K562 (cell line): ENCODE data around the gene AP2M1. TPM values are rescaled to one million over a fixed set of nuclear protein-coding genes. Genes with fewer than 3 reads are reported as not detected.

Experiments used
- NFXL1 ChIP-seq: fragments of 450-650 bp; formaldehyde crosslinking; IDR thresholded peaks from 2 replicates; pipeline ENCODE4 v1.4.0; 2021; ENCODE audit warnings: mild to moderate bottlenecking
- NR2C2 ChIP-seq, 2 experiments: fragments of 200-800 bp in 1 of 2; sonication (Bioruptor generic) in 1 of 2; sonication (generic) in 1 of 2; formaldehyde crosslinking in 1 of 2; IDR thresholded peaks; 2 replicates each; pipeline versions ENCODE4 v1.6.1 to v1.8.0; 2016 to 2022; ENCODE audit warnings: mild to moderate bottlenecking in 1 of 2, missing compliant biosample characterization in 1 of 2, missing genetic modification characterization in 1 of 2, missing genetic modification reagents in 1 of 2
- SIN3A ChIP-seq, 2 experiments: fragments of 150-350 bp in 1 of 2; IDR thresholded peaks; 2 replicates each; pipeline ENCODE4 v1.6.1; 2011 to 2016; ENCODE audit warnings: borderline replicate concordance in 2 of 2, low read depth in 2 of 2, low read length in 2 of 2, mild to moderate bottlenecking in 2 of 2, moderate library complexity in 2 of 2; ENCODE audit not compliant: control insufficient read depth in 1 of 2
- TSC22D4 ChIP-seq: fragments of 450-650 bp; IDR thresholded peaks from 2 replicates; pipeline ENCODE4 v1.6.1; 2016; ENCODE audit warnings: missing genetic modification characterization, missing biosample characterization, control low read depth
- polyA plus RNA-seq, 8 experiments: library from polyadenylated mRNA; depleted of rRNA in 4 of 8; stranded (reverse) in 5 of 8; unstranded in 3 of 8; fragments of >200 nt; fragmentation: Nextera tagmentation in 2 of 8; fragmentation: Illumina TruSeq in 1 of 8; extraction: Ambion mirVana in 2 of 8; extraction: Trizol in 1 of 8; gene quantifications; 2 replicates each; pipeline versions ENCODE4 v1.2.1 to v1.2.3, GENCODE V29; 2011 to 2014; ENCODE audit warnings: inconsistent platforms in 1 of 8, missing spikeins in 1 of 8
- total RNA-seq, 7 experiments: library from RNA; depleted of rRNA in 6 of 7; stranded (reverse); fragments of >200 nt in 6 of 7; fragmentation: Illumina TruSeq in 2 of 7; extraction: Trizol in 2 of 7; gene quantifications; 2 replicates each; pipeline versions ENCODE4 v1.2.1 to v1.2.3, GENCODE V29; 2011 to 2021; ENCODE audit warnings: low replicate concordance in 1 of 7
- TF ChIP-seq, protein P1 (sequence below): fragments of 450-650 bp; formaldehyde crosslinking; IDR thresholded peaks from 2 replicates; pipeline ENCODE4 v1.4.0; 2020; ENCODE audit warnings: mild to moderate bottlenecking, moderate library complexity
- TF ChIP-seq, protein P2 (sequence below): sonication (generic); formaldehyde crosslinking; IDR thresholded peaks from 2 replicates; pipeline ENCODE4 v1.9.0; 2022; ENCODE audit warnings: mild to moderate bottlenecking, missing genetic modification reagents
- TF ChIP-seq, protein P3 (sequence below), 2 experiments: fragments of 450-650 bp; formaldehyde crosslinking in 1 of 2; IDR thresholded peaks; 2 replicates each; pipeline versions ENCODE4 v1.4.0 to v1.6.1; 2014 to 2020; ENCODE audit warnings: mild to moderate bottlenecking in 2 of 2, borderline replicate concordance in 1 of 2, low read depth in 1 of 2

AP2M1 gene
- total and polyA plus RNA-seq, 9 of the 15 experiments (the other 6 are each of a cell fraction or from before 2014, with no cell fraction given) = 118 to 505 (median 296) TPM

DNA sequence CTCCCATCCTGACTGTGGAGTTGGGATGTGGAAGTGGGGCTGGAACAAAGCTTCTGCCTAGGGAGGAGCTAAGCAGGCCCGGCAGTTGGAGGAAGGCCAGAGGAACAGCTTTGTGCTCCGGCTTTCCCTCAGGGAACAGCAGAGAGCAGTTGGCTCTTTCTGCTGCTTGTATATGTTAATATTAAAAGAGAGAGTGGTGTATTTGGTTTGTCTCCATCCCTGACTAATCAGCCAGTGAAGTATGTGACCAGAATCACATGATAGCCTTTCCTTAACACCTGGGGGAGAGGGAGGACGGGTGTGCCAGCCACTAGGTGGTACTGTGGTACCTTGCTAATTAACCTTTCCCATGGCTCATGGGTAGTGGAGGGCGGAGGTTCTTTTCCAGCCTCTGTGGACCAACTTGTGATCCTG lies 29.5 kb upstream of the AP2M1 start (continued):
- TF ChIP-seq, protein P1, sequence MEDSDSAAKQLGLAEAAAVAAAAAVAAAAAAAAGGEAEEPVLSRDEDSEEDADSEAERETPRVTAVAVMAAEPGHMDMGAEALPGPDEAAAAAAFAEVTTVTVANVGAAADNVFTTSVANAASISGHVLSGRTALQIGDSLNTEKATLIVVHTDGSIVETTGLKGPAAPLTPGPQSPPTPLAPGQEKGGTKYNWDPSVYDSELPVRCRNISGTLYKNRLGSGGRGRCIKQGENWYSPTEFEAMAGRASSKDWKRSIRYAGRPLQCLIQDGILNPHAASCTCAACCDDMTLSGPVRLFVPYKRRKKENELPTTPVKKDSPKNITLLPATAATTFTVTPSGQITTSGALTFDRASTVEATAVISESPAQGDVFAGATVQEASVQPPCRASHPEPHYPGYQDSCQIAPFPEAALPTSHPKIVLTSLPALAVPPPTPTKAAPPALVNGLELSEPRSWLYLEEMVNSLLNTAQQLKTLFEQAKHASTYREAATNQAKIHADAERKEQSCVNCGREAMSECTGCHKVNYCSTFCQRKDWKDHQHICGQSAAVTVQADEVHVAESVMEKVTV = 0 out of 2 replicates have a peak, but pooled peaks have one; percentile 9
- TF ChIP-seq TSC22D4 (tag) (no peak), SIN3A (IDR thresholded peaks at IDR 0.05; ENCODE audit: borderline replicate concordance in 2 of 2, control insufficient read depth in 1 of 2, low read depth in 2 of 2, low read length in 2 of 2) (no peak), NR2C2 (CRISPR knock-in tag; IDR thresholded peaks at IDR 0.05) (no peak), NR2C2 (tag; IDR thresholded peaks at IDR 0.05) (no peak), NFXL1 (no peak)
- TF ChIP-seq, protein P2, sequence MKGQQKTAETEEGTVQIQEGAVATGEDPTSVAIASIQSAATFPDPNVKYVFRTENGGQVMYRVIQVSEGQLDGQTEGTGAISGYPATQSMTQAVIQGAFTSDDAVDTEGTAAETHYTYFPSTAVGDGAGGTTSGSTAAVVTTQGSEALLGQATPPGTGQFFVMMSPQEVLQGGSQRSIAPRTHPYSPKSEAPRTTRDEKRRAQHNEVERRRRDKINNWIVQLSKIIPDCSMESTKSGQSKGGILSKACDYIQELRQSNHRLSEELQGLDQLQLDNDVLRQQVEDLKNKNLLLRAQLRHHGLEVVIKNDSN = peak; percentile 19; the same call in 1 of the 2 replicates
- TF ChIP-seq, protein P3, sequence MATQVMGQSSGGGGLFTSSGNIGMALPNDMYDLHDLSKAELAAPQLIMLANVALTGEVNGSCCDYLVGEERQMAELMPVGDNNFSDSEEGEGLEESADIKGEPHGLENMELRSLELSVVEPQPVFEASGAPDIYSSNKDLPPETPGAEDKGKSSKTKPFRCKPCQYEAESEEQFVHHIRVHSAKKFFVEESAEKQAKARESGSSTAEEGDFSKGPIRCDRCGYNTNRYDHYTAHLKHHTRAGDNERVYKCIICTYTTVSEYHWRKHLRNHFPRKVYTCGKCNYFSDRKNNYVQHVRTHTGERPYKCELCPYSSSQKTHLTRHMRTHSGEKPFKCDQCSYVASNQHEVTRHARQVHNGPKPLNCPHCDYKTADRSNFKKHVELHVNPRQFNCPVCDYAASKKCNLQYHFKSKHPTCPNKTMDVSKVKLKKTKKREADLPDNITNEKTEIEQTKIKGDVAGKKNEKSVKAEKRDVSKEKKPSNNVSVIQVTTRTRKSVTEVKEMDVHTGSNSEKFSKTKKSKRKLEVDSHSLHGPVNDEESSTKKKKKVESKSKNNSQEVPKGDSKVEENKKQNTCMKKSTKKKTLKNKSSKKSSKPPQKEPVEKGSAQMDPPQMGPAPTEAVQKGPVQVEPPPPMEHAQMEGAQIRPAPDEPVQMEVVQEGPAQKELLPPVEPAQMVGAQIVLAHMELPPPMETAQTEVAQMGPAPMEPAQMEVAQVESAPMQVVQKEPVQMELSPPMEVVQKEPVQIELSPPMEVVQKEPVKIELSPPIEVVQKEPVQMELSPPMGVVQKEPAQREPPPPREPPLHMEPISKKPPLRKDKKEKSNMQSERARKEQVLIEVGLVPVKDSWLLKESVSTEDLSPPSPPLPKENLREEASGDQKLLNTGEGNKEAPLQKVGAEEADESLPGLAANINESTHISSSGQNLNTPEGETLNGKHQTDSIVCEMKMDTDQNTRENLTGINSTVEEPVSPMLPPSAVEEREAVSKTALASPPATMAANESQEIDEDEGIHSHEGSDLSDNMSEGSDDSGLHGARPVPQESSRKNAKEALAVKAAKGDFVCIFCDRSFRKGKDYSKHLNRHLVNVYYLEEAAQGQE (IDR thresholded peaks at IDR 0.05; ENCODE audit: borderline replicate concordance) = peak; percentile 59; the same call in 1 of the 2 replicates
- TF ChIP-seq, protein P3 (CRISPR knock-in tag; IDR thresholded peaks at IDR 0.05; ENCODE audit: low read depth) = no peak
